ENCODE data around the gene PDK2. TPM values are rescaled to one million over a fixed set of nuclear protein-coding genes. Genes with fewer than 3 reads are reported as not detected.

The PDK2 gene
- total and polyA plus RNA-seq, 9 of the 15 experiments (the other 6 are each of a cell fraction or from before 2014, with no cell fraction given), result 0.03 to 2.5 (median 1.4) TPM

- TF ChIP-seq UBTF (IDR thresholded peaks at IDR 0.05; ENCODE audit: borderline replicate concordance in 1 of 2, low read depth in 2 of 2, low read length in 2 of 2) (no peak), THRB (CRISPR knock-in tag; conservative IDR thresholded peaks at IDR 0.05) (no peak), ZNF407 (IDR thresholded peaks at IDR 0.05; ENCODE audit: low read depth) (no peak), TAF9B (IDR thresholded peaks at IDR 0.05; ENCODE audit: partially characterized antibody) (no peak), ZNF561 (CRISPR knock-in tag; conservative IDR thresholded peaks at IDR 0.05) (no peak), POLR2AphosphoS5 (IDR thresholded peaks at IDR 0.05; ENCODE audit: control insufficient read depth, insufficient read depth, low read depth, low read length) (no peak), MXI1 (IDR thresholded peaks at IDR 0.05; ENCODE audit: low read depth, low read length) (no peak), POLR2A (conservative IDR thresholded peaks at IDR 0.05) (no peak), HMGN3 (IDR thresholded peaks at IDR 0.05; ENCODE audit: borderline replicate concordance, extremely low read depth, insufficient read length, low read depth, low read length) (no peak)
Observed at GRCh38 chr17:50139950-50140885, 45.1 kb downstream of the PDK2 start (continued).

Data from K562 (cell line).